ENCODE data around the gene UBXN10. TPM values are rescaled to one million over a fixed set of nuclear protein-coding genes. Genes with fewer than 3 reads are reported as not detected.
A peak's percentile ranks its signal among the peaks of the same experiment; 100 is the strongest.

UBXN10 gene
- total RNA-seq, 2 experiments from 2014 or later = 0.42 to 0.50 TPM

DNA sequence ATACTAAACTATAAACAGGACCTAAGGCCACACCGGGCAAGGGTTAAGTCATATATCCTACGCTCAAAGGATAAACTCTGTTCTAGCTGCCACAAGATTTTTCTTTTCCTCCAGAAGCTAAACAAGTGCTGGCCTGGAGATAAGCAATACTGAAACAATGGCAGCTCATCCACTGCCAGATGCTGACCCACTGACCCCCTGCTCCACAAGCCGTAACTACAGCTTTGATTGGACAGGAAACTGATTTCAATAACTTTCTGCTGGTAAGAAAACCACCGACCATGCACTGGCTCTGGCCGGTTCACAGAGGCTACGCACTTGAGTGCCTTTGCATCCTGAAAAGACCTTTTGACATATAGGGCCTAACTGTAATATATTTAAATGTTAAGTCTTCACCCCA, 51.8 kb downstream of the UBXN10 start:
- H4K20me1 ChIP-seq (ENCODE audit: insufficient read depth, low read length) = no peaks in the 10 kb centered on the region
- no peaks in the 10 kb centered on the region for H3K36me3 ChIP-seq (ENCODE audit: insufficient read depth, low read length)
- no peaks in the 10 kb centered on the region for H3K9me2 ChIP-seq (ENCODE audit: insufficient read depth, low read length)
- DNase-seq (ENCODE audit: low spot score) = peak; percentile 28
- no peak overlapping the region for H3K4me2 ChIP-seq (ENCODE audit: low read length)
- no peak overlapping the region for H3K4me3 ChIP-seq (ENCODE audit: low read depth, low read length, poor library complexity, severe bottlenecking)
- no TSS peak for BruUV-seq (replicated peaks)
- no peaks in the 10 kb centered on the region for H3K9me3 ChIP-seq (ENCODE audit: low read length)
- H3K4me1 ChIP-seq (ENCODE audit: insufficient read depth, low read length, poor library complexity, severe bottlenecking) = peaks cover 4% of the 10 kb centered on the region
- no peak overlapping the region for H2AFZ ChIP-seq (ENCODE audit: low read length)
- TF ChIP-seq, protein P1, sequence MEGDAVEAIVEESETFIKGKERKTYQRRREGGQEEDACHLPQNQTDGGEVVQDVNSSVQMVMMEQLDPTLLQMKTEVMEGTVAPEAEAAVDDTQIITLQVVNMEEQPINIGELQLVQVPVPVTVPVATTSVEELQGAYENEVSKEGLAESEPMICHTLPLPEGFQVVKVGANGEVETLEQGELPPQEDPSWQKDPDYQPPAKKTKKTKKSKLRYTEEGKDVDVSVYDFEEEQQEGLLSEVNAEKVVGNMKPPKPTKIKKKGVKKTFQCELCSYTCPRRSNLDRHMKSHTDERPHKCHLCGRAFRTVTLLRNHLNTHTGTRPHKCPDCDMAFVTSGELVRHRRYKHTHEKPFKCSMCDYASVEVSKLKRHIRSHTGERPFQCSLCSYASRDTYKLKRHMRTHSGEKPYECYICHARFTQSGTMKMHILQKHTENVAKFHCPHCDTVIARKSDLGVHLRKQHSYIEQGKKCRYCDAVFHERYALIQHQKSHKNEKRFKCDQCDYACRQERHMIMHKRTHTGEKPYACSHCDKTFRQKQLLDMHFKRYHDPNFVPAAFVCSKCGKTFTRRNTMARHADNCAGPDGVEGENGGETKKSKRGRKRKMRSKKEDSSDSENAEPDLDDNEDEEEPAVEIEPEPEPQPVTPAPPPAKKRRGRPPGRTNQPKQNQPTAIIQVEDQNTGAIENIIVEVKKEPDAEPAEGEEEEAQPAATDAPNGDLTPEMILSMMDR (conservative IDR thresholded peaks at IDR 0.05; ENCODE audit: low read length) = no peak
- TF ChIP-seq EZH2phosphoT487 (IDR thresholded peaks at IDR 0.05; ENCODE audit: borderline replicate concordance, low read depth, low read length) = no peak
- no peak overlapping the region for H3K27ac ChIP-seq (ENCODE audit: low read depth, low read length, poor library complexity, severe bottlenecking)
- ChIA-PET CTCF (ENCODE audit: unreplicated experiment) (no interaction called here), POLR2A (interaction anchor here (0.6 to 0.7 kb wide), 2 partner anchors 37 to 309 kb away, joined by 3 read pairs; no protein-coding TSS in a partner anchor)
- no peaks in the 10 kb centered on the region for H3K79me2 ChIP-seq (ENCODE audit: insufficient read depth, low read depth, low read length)
- intact Hi-C loops (cut with micrococcal nuclease; ENCODE audit: unreplicated experiment) = no loop called here

DNA sequence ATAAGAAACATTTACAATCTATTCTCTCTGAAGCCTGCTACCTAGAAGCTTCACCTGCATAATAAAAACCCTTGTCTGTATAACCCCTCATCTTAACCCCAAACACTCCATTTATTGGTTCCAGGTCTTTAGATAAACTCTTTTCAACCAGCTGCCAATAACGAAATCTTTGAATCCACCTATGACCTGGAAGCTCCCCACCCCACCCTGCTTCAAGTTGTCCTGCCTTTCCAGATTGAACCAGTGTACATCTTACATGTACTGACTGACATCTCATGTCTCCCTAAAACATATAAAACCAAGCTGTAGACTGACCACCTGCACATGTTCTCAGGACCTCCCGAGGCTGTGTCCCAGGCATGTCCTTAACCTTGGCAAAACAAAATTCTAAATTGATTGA, 54.1 kb downstream of the UBXN10 start:
- no peak overlapping the region for H2AFZ ChIP-seq (ENCODE audit: low read length)
- H3K79me2 ChIP-seq (ENCODE audit: insufficient read depth, low read depth, low read length) = no peaks in the 10 kb centered on the region
- TF ChIP-seq, protein P1 (conservative IDR thresholded peaks at IDR 0.05; ENCODE audit: low read length) = no peak
- TF ChIP-seq EZH2phosphoT487 (IDR thresholded peaks at IDR 0.05; ENCODE audit: borderline replicate concordance, low read depth, low read length) = no peak
- H3K4me1 ChIP-seq (ENCODE audit: insufficient read depth, low read length, poor library complexity, severe bottlenecking) = no peaks in the 10 kb centered on the region
- H3K9me3 ChIP-seq (ENCODE audit: low read length) = no peaks in the 10 kb centered on the region
- H3K36me3 ChIP-seq (ENCODE audit: insufficient read depth, low read length) = no peaks in the 10 kb centered on the region
- ChIA-PET CTCF (ENCODE audit: unreplicated experiment) (no interaction called here), POLR2A (interaction anchor here (0.9 kb wide), 1 partner anchor 51 kb away, joined by 3 read pairs; the partner anchor contains the start of gene VWA5B1)
- H3K4me2 ChIP-seq (ENCODE audit: low read length) = no peak overlapping the region
- DNase-seq (ENCODE audit: low spot score) = no peak
- H3K27ac ChIP-seq (ENCODE audit: low read depth, low read length, poor library complexity, severe bottlenecking) = no peak overlapping the region
- H4K20me1 ChIP-seq (ENCODE audit: insufficient read depth, low read length) = no peaks in the 10 kb centered on the region
- no peaks in the 10 kb centered on the region for H3K9me2 ChIP-seq (ENCODE audit: insufficient read depth, low read length)
- H3K4me3 ChIP-seq (ENCODE audit: low read depth, low read length, poor library complexity, severe bottlenecking) = no peak overlapping the region
- no TSS peak for BruUV-seq (replicated peaks)
- intact Hi-C loops (cut with micrococcal nuclease; ENCODE audit: unreplicated experiment) = no loop called here

DNA sequence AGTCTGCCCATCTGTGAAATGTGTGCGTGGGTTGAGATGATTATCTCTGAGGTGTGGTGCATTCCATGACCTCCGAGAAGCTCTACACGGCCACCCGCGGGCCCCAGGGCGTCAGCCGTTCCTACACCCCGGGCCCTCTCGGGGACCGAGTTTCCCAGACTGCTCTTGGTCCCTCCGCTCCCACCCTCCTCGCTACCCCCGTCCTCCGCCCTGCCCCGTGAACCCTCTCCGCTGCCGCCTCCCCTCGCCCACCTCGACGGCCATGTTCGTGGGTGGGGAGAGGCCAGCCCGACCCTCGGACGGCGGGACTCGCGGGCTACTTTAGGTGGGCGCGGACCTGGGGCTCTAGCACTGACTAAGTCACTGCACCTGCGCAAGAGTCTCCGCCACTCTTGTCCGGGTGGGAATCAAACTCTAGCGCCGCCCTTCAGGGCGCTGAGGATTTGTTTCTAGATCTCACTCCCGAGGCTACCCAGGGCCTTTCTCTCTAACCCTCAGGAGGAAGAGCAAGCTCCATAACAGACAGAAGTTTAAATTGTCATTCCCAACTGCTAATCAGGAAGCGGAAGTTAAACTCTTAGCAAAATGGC, 57.1 kb downstream of the UBXN10 start:
- Histone ChIP-seq H3K9me3 (ENCODE audit: low read length) (no peaks in the 10 kb centered on the region), H3K4me2 (ENCODE audit: low read length) (no peak overlapping the region), H2AFZ (ENCODE audit: low read length) (no peak overlapping the region), H3K9me2 (ENCODE audit: insufficient read depth, low read length) (no peaks in the 10 kb centered on the region), H3K4me3 (ENCODE audit: low read depth, low read length, poor library complexity, severe bottlenecking) (no peak overlapping the region), H3K79me2 (ENCODE audit: insufficient read depth, low read depth, low read length) (no peaks in the 10 kb centered on the region), H3K4me1 (ENCODE audit: insufficient read depth, low read length, poor library complexity, severe bottlenecking) (no peaks in the 10 kb centered on the region), H3K36me3 (ENCODE audit: insufficient read depth, low read length) (no peaks in the 10 kb centered on the region), H3K27ac (ENCODE audit: low read depth, low read length, poor library complexity, severe bottlenecking) (no peak overlapping the region), H4K20me1 (ENCODE audit: insufficient read depth, low read length) (no peaks in the 10 kb centered on the region)
- intact Hi-C loops (cut with micrococcal nuclease; ENCODE audit: unreplicated experiment) = no loop called here
- TF ChIP-seq, protein P1 (conservative IDR thresholded peaks at IDR 0.05; ENCODE audit: low read length) = peak; percentile 46
- TF ChIP-seq EZH2phosphoT487 (IDR thresholded peaks at IDR 0.05; ENCODE audit: borderline replicate concordance, low read depth, low read length) = no peak
- no TSS peak for BruUV-seq (replicated peaks)
- DNase-seq (ENCODE audit: low spot score) = no peak
- POLR2A ChIA-PET = no interaction called here
- CTCF ChIA-PET (ENCODE audit: unreplicated experiment) = no interaction called here
